ENCODE measurements around the gene SCAMP2.

The SCAMP2 gene

GRCh38 chr15:74893627-74894026, 20.5 kb upstream of the SCAMP2 start:
- TF ChIP-seq CTCF (IDR thresholded peaks at IDR 0.05; ENCODE audit: low read depth, low read length), result no peak
- H3K27ac ChIP-seq, result no peak overlapping the region
- no peaks in the 10 kb centered on the region for H3K27me3 ChIP-seq (ENCODE audit: insufficient read depth, low read depth, severe bottlenecking)
- H3K4me3 ChIP-seq (ENCODE audit: low read depth, low read length), result no peak overlapping the region
- no peaks in the 10 kb centered on the region for H3K9me3 ChIP-seq (ENCODE audit: severe bottlenecking)
- H3K36me3 ChIP-seq, result peaks cover 57% of the 10 kb centered on the region
- DNase-seq, result no peak

DNA sequence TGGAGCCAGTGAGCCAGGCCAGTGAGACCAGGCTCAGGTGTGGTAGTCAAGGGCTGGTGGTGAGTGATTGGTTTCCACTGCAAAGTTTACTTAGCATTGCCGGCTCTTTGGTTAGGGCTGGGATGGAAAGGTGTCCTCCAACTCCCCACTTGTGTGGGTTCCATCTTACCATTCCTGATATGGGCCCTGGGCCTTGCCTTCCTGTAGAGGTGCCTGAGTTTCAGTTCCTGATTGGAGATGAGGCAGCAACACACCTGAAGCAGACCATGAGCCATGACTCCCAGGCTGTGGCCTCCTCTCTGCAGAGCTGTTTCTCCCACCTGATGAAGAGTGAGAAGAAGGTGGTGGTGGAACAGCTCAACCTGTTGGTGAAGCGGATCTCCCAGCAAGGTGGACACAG, 19.8 kb upstream of the SCAMP2 start:
- Histone ChIP-seq H3K4me3 (ENCODE audit: low read depth, low read length) (no peak overlapping the region), H3K36me3 (peaks cover 53% of the 10 kb centered on the region)

GRCh38 chr15:74892313-74892712, 19.1 kb upstream of the SCAMP2 start:
- H3K36me3 ChIP-seq, result peaks cover 47% of the 10 kb centered on the region
- no peak for DNase-seq
- no peak for TF ChIP-seq CTCF (IDR thresholded peaks at IDR 0.05; ENCODE audit: low read depth, low read length)
- no peaks in the 10 kb centered on the region for H3K9me3 ChIP-seq (ENCODE audit: severe bottlenecking)
- H3K27ac ChIP-seq, result no peak overlapping the region
- H3K27me3 ChIP-seq (ENCODE audit: insufficient read depth, low read depth, severe bottlenecking), result no peaks in the 10 kb centered on the region
- no peak overlapping the region for H3K4me3 ChIP-seq (ENCODE audit: low read depth, low read length)

More for the DNA sequence above, 19.8 kb upstream of the SCAMP2 start:
- no peak for DNase-seq
- TF ChIP-seq CTCF (IDR thresholded peaks at IDR 0.05; ENCODE audit: low read depth, low read length), result no peak
- H3K27me3 ChIP-seq (ENCODE audit: insufficient read depth, low read depth, severe bottlenecking), result no peaks in the 10 kb centered on the region
- no peak overlapping the region for H3K27ac ChIP-seq
- no peaks in the 10 kb centered on the region for H3K9me3 ChIP-seq (ENCODE audit: severe bottlenecking)

DNA sequence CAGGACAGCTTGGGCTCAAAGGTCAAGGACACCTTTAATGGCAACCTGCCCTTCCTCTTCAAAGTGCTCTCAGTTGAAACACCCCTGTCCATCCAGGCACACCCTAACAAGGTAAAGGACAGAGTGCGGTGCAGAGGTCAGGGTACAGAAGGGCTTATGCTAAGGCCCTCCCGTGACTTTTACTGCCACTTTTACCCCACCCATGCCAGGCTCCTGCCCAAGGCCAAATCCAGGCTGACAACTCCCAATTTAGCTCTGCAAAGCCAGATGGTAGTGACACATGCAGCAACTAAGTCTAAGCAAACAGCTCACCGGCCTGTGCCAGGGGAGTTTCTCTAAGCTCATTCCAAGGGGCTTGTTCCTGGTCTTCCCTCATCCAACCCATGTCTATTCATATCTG, 18.3 kb upstream of the SCAMP2 start:
- H3K4me3 ChIP-seq (ENCODE audit: low read depth, low read length), result no peak overlapping the region
- H3K27me3 ChIP-seq (ENCODE audit: insufficient read depth, low read depth, severe bottlenecking), result no peaks in the 10 kb centered on the region
- no peaks in the 10 kb centered on the region for H3K9me3 ChIP-seq (ENCODE audit: severe bottlenecking)
- peaks cover 39% of the 10 kb centered on the region for H3K36me3 ChIP-seq
- no peak for DNase-seq
- TF ChIP-seq CTCF (IDR thresholded peaks at IDR 0.05; ENCODE audit: low read depth, low read length), result no peak
- H3K27ac ChIP-seq, result no peak overlapping the region

DNA sequence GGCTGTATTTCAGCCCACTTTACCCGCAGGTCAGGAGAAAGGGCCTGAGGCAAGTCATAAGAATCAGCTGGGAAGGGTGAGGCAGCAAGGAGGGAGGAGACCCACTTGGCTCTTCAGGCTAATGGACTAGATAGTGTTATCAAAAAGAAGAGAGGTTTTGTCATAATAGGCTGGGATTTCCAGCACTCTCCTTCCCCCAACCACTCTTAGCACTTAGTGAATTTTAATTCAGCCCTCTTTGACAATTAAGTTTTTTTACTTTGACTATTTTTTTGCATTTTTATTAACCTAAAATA, 17.4 kb upstream of the SCAMP2 start:
- TF ChIP-seq CTCF (IDR thresholded peaks at IDR 0.05; ENCODE audit: low read depth, low read length), result no peak
- no peaks in the 10 kb centered on the region for H3K27me3 ChIP-seq (ENCODE audit: insufficient read depth, low read depth, severe bottlenecking)
- H3K27ac ChIP-seq, result peak overlapping the region; percentile 79; the same call in 1 of the 2 replicates
- peak overlapping the region; percentile 95 for H3K4me3 ChIP-seq (ENCODE audit: low read depth, low read length)
- no peak for DNase-seq
- peaks cover 30% of the 10 kb centered on the region for H3K36me3 ChIP-seq
- no peaks in the 10 kb centered on the region for H3K9me3 ChIP-seq (ENCODE audit: severe bottlenecking)

DNA sequence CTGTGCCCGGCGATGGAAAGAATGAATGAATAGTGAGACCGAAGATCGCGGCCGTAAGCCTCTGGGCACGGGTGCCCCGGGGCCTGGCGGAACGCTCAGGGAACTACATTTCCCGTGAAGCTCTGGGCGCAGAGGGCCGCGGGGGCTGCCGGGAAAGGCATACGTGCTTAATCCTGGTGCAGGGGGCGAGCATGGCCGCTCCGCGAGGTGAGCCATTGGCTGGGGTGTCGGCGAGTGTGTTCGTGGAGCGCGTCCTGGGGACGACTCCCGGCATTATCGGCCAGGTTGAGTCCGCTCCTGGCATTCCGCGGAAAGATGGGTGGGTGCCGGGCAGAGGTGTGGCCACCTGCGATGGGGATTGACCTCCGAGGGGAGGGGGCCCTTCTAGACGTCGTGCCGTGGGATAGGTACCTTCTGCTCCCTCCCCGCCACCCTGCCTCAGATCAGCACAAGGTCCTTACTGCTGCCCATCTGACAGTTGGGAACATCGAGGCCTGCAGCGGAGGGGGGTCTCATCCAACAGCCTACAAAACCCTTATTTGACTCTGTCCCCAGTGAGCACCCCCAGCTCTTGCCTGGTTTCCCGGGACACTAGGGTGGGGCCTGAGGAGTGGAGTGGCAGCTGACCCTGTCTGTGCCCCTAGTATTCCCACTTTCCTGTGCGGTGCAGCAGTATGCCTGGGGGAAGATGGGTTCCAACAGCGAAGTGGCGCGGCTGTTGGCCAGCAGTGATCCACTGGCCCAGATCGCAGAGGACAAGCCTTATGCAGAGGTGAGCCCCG, 16.9 kb upstream of the SCAMP2 start, which contains the start of gene MPI:
Gene MPI (plus strand): TSS at position 160 of the 782 bp plus-strand sequence. CDS start 32 bp downstream, at position 192.
- peaks cover 28% of the 10 kb centered on the region for H3K36me3 ChIP-seq
- no peaks in the 10 kb centered on the region for H3K27me3 ChIP-seq (ENCODE audit: insufficient read depth, low read depth, severe bottlenecking)
- peak within 1 kb of the TSS; percentile 95 for H3K4me3 ChIP-seq (ENCODE audit: low read depth, low read length)
- DNase-seq, result peak; percentile 91
- TF ChIP-seq CTCF (IDR thresholded peaks at IDR 0.05; ENCODE audit: low read depth, low read length), result no peak
- H3K9me3 ChIP-seq (ENCODE audit: severe bottlenecking), result no peaks in the 10 kb centered on the region
- H3K27ac ChIP-seq, result peak within 1 kb of the TSS; percentile 79
